HG03457 (cell line): ENCODE measurements around the gene CD300LB.
"Not testable (repeated sequence)": the region's sequence is repeated elsewhere in the genome, so short reads cannot be mapped to it uniquely, and the experiment has no call there.

Experiments
- ATAC-seq: cut with Tn5 transposase; IDR thresholded peaks from one replicate; pipeline ENCODE4 v1.9.1; 2021; ENCODE audit warnings: moderate number of reproducible peaks; ENCODE audit not compliant: unreplicated experiment

CD300LB gene

DNA sequence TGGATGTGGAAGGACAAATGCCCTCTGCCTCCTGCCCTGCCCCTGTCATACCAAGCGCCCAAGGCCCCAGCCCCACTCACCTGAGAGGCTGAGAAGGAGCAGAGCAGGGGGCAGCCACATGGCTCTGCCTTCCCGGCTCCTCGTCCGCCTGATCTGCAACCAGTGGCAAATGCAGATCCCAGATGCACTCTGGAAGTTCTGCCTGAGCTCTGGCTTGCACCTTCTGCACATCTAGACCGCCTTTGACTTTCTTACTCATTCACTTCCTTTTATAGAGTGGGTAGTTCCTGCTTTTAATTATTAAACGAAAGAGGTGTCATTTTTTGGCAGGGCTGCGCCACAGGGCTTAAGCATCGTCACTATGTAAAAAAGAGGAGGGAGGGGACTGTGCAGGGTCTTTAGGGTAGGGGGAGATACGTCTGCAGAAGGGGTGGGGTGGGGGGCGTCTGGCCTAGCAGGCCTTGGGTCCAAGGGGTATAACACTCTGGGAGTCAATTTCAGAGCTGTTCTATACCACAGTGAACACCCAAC, at the start of gene CD300LB:
Gene CD300LB, minus strand, starts transcription at position 245 of the 531 bp plus-strand sequence. Its CDS starts 125 bp downstream, at position 120.
- ATAC-seq, result no peak

GRCh38 chr17:74579900-74580299, 48.6 kb upstream of the CD300LB start:
- no peak for ATAC-seq

DNA sequence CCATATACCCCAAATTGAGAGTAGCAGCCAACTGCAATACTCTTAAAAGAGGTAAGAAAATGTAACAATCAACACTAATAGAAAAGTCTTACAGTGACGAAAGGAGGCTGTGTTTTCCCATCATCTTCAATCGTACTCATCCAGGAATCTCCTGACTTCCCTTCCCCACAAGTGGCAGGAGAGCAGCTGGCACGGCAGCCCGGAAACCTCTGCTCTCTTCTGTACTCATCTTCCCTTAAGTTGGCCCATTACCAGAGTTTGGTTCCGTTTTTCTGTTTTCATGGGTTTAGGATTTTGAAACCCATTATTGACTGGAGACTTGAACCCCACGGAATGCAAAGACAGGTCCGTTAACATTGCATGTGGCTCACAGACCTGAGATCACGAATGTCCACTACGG, 47.7 kb upstream of the CD300LB start:
- no peak for ATAC-seq

DNA sequence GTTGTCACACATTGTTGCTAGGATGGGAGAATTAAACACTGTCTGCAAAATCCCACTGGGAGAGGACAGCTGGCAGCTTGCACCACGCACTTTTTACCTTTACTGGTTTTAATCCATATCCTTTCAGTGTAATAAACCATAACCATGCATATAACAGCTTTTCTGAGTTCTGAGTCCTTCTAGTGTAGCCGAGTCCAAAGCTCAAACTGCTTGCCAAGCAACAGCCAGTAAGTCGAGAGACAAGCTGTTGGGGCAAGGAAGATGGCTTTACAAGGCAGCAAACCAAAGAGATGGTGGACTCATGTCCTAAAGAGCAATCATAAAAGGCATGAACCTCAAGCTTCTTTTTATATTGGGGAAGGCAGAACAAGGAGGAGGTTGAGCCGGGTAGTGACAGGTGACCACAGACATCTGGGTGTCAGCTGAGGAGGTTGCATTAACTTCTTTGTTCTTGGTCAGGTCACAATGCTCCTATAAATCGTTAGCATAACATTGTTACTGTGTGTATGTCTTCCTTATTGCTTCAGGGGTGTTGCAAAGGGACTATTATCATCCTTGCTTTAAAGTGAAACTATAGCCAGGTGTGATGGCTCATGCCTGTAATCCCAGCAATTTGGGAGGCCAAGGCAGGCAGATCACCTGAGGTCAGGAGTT, 43.3 kb upstream of the CD300LB start:
- ATAC-seq, result no peak

- not testable (repeated sequence) for ATAC-seq
These were observed 42.4 kb upstream of the CD300LB start for GRCh38 chr17:74573635-74574034.

DNA sequence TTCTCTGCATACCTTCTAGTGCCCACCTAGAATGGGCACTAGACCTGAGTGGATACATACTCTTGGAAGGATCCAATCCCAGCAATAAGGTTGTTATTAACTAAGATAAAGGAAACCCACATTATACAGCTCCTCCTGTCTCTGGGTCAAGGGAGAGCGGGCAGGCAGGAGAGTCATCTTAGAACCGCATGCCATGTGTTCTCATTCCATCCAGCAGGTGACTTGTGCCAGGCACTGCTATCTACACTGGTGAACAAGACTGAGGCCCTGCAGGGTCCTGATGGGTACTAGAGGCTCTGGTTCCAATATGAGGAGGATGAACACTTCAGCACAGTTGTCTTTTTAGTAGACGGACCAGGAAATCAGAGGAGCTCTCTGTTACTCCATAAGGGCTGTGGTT, 41.9 kb upstream of the CD300LB start:
- ATAC-seq, result no peak

GRCh38 chr17:74571621-74572270, 40.5 kb upstream of the CD300LB start:
- ATAC-seq, result no peak

DNA sequence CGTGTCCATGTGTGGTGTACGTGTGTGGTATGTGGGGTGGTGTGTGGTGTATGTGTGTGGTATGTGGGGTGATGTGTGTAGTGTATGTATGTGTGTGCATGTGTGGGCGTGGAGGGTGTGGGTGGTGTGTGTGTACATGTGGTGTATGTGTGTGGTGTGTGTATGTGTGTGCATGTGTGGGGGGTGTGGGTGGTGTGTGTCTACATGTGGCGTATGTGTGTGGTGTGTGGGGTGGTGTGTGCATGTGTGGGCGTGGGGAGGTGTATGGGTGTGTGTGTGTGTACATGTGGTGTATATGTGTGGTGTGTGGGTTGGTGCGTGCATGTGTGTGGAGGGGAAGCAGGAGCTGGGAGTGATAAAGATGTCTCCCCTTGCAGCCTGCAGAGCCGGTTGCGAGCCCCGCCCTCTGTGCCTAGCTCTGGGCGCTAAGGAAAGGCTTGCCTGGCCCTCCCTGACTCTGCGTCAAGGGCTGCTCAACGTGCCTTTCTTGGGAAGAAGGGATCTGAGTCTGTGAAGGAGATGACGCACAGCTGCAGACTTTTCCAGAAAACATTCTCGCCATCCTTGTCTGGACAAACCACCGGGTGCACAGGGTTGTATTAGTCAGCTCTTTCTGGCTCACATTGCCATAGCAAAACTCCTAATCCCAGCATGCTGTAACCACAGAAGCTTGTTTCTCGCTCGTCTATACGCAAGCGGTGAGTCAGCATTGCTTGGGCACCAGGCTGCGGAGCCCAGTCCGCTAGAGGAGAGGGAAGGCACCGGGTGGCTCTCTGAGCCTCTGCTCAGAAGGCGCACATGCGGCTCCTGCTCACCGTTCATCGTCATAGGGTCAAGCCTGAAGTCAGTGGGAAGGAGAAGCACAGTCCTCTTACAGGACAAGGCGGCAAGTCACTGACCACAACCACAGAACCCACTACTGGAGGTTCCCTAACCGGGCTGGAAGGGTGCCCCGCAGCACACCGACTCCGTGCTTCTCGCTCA, 38.0 kb upstream of the CD300LB start:
- no peak for ATAC-seq

DNA sequence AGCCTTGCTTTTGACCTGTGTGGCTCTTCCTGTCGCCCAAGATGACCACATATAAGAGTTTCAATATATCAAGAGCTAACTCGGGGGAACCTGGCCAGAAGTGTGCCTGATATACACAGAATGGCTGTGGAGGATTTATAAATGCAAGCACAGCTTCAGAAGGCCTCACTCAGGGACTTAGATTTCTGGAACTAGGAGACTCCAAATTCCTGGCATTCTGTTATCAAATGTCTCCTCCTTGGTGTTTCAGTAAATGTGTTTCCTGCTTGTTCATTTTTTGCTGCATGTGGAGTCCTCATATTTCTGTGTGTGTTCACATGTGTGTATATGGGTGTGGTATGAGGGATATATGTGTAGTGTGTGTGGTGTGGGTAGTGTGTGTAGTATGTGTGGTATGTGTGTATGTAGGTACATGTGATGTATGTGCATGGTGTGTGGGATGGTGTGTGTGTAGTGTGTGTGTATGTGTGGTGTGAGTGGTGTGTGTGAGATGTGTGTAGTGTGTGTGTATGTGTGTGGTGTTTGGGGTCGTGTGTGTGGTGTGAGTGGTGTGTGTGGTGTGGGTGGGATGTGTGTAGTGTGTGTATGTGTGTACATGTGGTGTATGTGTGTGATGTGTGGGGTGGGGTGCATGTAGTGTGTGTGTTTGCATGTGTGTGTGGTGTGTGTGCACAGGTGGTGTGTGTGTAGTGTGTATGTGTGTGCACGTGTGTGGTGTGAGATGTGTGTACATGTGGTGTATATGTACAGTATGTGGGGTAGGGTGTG, 37.0 kb upstream of the CD300LB start:
- no peak for ATAC-seq

DNA sequence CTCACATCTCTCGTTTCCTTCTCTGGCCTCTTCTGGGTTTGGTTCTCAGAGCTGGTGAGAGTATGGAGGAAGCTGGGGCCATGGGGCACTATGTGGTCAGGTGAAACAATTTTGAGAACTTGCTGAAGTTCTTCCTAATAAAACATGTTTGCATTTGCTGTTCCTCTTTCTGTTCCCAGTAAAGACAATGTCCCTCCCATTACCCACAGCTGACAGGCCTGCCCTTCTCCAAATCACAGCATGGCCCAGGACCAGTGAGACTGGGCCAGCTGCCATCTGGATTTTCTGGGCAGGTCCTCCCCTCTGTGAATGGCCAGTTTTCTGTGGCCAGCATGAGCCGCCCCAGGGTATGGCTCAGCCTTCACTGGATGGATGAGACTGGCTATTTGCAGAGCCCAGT, 36.1 kb upstream of the CD300LB start, which contains the start of gene CD300H:
Gene CD300H, minus strand, starts transcription at position 113 of the 400 bp plus-strand sequence.
- no peak for ATAC-seq

- ATAC-seq, result no peak
These were observed 35.0 kb upstream of the CD300LB start for GRCh38 chr17:74566132-74566753.

- ATAC-seq, result no peak
These were observed 33.9 kb upstream of the CD300LB start for GRCh38 chr17:74565126-74565525.

DNA sequence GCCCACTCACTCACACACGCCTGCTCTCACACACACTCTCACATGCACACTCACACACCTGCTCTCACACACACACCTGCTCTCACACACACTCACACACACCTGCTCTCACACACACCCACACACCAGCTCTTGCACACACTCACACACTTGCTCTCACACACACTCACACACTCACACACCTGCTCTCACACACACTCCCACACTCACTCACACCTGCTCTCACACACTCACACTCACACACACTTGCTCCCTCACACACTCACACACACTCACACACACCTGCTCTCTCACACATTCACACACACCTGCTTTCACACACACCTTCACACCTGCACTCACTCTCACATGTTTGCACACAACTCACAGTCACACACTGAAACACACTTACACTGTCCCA, 32.1 kb upstream of the CD300LB start:
- no peak for ATAC-seq

DNA sequence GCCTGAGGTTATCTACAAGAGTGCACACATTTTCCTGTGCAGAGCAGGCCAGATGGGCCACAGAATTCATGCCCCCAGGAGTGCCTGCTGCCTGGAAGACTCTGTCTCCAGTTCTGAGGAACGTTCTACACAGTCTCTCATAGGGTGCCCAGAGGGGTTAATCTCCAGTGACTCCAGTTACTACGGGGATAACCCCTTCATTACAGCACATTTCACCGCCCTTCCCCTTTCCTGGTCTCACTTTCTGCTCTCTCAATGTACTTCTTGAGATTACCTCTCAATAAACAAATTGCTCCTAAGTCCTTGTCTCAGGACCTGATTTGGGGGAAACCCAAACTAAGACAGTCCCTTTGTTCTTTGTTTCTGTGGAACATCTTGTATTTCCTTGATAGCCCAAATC, 30.3 kb upstream of the CD300LB start:
- no peak for ATAC-seq

GRCh38 chr17:74558882-74559519, 27.7 kb upstream of the CD300LB start:
- no peak for ATAC-seq

DNA sequence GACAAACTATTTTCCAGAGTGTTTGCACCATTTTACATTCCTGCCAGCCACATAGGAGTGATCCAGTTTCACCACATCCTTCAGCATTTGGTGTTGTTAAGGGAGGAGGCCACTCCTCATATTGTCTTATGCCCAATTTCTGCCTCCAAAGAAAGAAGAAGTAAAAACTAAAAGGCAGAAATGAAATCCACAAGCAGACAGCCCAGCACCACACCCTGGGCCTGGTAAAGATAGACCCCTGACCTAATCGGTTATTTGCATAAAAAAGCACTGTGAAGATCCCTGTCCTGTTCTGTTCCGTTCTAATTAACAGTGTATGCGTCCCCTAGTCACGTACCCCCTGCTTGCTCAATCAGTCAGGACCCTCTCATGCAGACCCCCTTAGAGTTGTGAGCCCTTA, 27.1 kb upstream of the CD300LB start:
- not testable (repeated sequence) for ATAC-seq

GRCh38 chr17:74555427-74555940, 24.2 kb upstream of the CD300LB start:
- ATAC-seq, result no peak

DNA sequence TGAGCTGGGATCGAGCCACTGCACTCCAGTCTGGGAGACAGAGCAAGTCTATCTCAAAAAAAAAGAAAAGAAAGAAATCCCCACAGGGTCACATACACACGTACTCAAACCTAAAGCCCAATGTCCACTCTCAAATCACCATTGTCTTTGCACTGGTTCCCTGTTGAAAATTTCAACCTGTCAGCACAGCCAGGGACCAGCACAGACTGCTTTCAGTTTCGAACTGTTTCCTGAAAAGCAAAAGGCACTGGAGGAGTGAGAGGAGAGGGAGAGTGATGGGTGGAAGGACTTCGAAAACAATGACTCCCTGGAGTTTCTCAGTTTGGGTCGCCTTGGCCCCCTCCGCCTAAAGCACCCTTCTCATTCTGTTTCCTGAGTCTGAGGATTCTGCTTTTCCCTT, 23.6 kb upstream of the CD300LB start:
- no peak for ATAC-seq

DNA sequence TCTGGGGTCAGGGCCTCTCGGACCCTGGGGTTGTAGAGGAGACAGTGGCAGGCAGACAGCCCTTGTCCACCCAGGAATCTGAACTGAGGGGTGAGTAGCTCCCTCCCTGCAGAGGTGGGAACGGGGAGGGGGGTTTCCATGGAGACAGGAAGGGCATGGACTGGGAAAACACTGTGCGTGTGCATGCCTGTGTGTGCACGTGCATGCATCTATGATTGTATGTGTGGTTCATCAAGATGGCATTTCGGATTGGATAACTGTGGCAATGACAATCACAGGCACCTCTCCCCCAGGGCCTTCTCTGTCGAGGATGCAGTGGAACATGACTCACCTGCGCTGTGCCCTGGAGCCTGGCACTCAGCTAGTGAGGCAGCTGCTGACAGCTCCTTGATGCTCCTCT, 20.8 kb upstream of the CD300LB start:
- ATAC-seq, result no peak
